ENCODE measurements around the gene ETHE1.

The ETHE1 gene

DNA sequence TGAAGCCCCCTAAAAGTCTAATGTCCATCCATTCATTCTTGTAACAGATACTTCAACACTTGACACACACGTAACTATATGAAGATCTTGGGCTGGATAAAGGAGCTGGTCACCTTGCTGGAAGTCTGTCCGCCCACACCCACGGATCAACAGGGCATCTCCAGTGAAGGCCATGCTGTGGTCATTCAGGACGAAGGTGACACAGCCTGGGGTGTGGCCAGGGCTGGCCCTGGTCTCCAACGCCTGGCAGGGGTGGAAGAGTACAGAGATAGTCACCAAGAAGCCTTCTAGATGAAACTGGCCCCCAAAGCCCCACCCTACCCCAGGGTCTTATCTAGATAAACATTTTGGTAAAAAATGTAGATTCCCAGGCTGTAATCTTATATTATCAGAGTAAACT lies 15.7 kb downstream of the ETHE1 start:
- TF ChIP-seq, protein P1, sequence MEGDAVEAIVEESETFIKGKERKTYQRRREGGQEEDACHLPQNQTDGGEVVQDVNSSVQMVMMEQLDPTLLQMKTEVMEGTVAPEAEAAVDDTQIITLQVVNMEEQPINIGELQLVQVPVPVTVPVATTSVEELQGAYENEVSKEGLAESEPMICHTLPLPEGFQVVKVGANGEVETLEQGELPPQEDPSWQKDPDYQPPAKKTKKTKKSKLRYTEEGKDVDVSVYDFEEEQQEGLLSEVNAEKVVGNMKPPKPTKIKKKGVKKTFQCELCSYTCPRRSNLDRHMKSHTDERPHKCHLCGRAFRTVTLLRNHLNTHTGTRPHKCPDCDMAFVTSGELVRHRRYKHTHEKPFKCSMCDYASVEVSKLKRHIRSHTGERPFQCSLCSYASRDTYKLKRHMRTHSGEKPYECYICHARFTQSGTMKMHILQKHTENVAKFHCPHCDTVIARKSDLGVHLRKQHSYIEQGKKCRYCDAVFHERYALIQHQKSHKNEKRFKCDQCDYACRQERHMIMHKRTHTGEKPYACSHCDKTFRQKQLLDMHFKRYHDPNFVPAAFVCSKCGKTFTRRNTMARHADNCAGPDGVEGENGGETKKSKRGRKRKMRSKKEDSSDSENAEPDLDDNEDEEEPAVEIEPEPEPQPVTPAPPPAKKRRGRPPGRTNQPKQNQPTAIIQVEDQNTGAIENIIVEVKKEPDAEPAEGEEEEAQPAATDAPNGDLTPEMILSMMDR (IDR thresholded peaks at IDR 0.05; ENCODE audit: poor library complexity, severe bottlenecking) = no peak
- ATAC-seq (ENCODE audit: low read depth) (no peak), DNase-seq (ENCODE audit: low spot score) (no peak)
- Histone ChIP-seq H3K4me1 (ENCODE audit: insufficient read depth, poor library complexity, severe bottlenecking) (no peaks in the 10 kb centered on the region), H3K27me3 (ENCODE audit: insufficient read depth, poor library complexity, severe bottlenecking) (no peaks in the 10 kb centered on the region), H3K9me3 (ENCODE audit: severe bottlenecking) (no peaks in the 10 kb centered on the region), H3K4me3 (ENCODE audit: severe bottlenecking) (no peak overlapping the region), H3K36me3 (ENCODE audit: low read depth) (peaks cover 55% of the 10 kb centered on the region), H3K27ac (ENCODE audit: poor library complexity, severe bottlenecking) (no peak overlapping the region)

- Histone ChIP-seq H3K4me1 (ENCODE audit: insufficient read depth, poor library complexity, severe bottlenecking) (no peaks in the 10 kb centered on the region), H3K4me3 (ENCODE audit: severe bottlenecking) (no peak overlapping the region), H3K36me3 (ENCODE audit: low read depth) (peaks cover 56% of the 10 kb centered on the region), H3K9me3 (ENCODE audit: severe bottlenecking) (no peaks in the 10 kb centered on the region), H3K27me3 (ENCODE audit: insufficient read depth, poor library complexity, severe bottlenecking) (no peaks in the 10 kb centered on the region), H3K27ac (ENCODE audit: poor library complexity, severe bottlenecking) (no peak overlapping the region)
- no peak for ATAC-seq (ENCODE audit: low read depth)
- DNase-seq (ENCODE audit: low spot score) = no peak
- TF ChIP-seq, protein P1 (IDR thresholded peaks at IDR 0.05; ENCODE audit: poor library complexity, severe bottlenecking) = no peak
Measured at GRCh38 chr19:43510713-43511112, 16.3 kb downstream of the ETHE1 start.

DNA sequence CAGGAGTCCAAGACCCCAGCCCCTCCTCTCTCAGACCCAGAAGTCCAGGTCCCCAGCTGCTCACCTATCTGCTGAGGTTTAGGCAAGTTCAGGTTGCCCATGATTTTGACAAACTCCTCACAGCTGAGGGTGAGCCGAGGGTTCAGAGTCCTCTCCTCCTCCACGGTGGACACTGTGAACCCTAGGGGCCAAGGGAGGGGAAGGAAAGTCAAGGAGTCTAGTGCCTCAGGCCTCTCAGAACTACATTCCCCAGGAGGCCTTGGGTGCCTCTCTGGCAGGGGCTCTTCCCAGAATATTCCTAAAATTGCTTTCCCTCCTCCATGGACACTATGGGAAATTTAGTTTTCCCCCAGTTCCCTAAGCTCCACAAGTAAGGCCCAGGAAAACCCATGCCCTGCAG lies 19.1 kb downstream of the ETHE1 start:
- Histone ChIP-seq H3K4me3 (ENCODE audit: severe bottlenecking) (no peak overlapping the region), H3K27me3 (ENCODE audit: insufficient read depth, poor library complexity, severe bottlenecking) (no peaks in the 10 kb centered on the region), H3K4me1 (ENCODE audit: insufficient read depth, poor library complexity, severe bottlenecking) (no peaks in the 10 kb centered on the region), H3K36me3 (ENCODE audit: low read depth) (peaks cover 45% of the 10 kb centered on the region), H3K27ac (ENCODE audit: poor library complexity, severe bottlenecking) (no peak overlapping the region), H3K9me3 (ENCODE audit: severe bottlenecking) (no peaks in the 10 kb centered on the region)
- TF ChIP-seq, protein P1 (IDR thresholded peaks at IDR 0.05; ENCODE audit: poor library complexity, severe bottlenecking) = no peak
- no peak for ATAC-seq (ENCODE audit: low read depth)
- DNase-seq (ENCODE audit: low spot score) = no peak

DNA sequence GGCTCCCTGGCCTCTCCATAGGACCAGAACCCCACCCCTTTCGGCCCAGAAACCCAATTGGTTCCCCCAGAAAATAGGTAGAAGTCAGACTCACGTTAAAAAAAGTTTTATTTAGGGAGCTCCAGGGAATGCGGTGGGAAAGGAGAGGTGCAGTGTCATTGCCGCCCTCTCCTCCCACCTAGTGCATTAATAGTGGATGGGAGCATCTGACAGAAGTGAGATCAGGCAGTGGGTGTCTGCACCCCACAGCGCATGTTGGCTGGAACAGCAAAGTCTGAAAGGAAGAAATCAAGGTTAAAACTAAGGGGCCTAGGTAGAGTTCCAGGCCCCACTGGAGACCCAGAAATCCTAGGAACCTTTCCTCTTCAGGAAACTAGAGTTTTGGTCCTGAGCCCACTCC lies 20.4 kb downstream of the ETHE1 start:
- no peak for DNase-seq (ENCODE audit: low spot score)
- TF ChIP-seq, protein P1 (IDR thresholded peaks at IDR 0.05; ENCODE audit: poor library complexity, severe bottlenecking) = no peak
- Histone ChIP-seq H3K36me3 (ENCODE audit: low read depth) (peaks cover 40% of the 10 kb centered on the region), H3K27ac (ENCODE audit: poor library complexity, severe bottlenecking) (no peak overlapping the region), H3K4me1 (ENCODE audit: insufficient read depth, poor library complexity, severe bottlenecking) (no peaks in the 10 kb centered on the region), H3K4me3 (ENCODE audit: severe bottlenecking) (no peak overlapping the region), H3K27me3 (ENCODE audit: insufficient read depth, poor library complexity, severe bottlenecking) (no peaks in the 10 kb centered on the region), H3K9me3 (ENCODE audit: severe bottlenecking) (no peaks in the 10 kb centered on the region)
- ATAC-seq (ENCODE audit: low read depth) = no peak

GRCh38 chr19:43505941-43506340 lies 21.1 kb downstream of the ETHE1 start:
- Histone ChIP-seq H3K9me3 (ENCODE audit: severe bottlenecking) (no peaks in the 10 kb centered on the region), H3K27me3 (ENCODE audit: insufficient read depth, poor library complexity, severe bottlenecking) (no peaks in the 10 kb centered on the region), H3K4me1 (ENCODE audit: insufficient read depth, poor library complexity, severe bottlenecking) (no peaks in the 10 kb centered on the region), H3K4me3 (ENCODE audit: severe bottlenecking) (no peak overlapping the region), H3K27ac (ENCODE audit: poor library complexity, severe bottlenecking) (no peak overlapping the region), H3K36me3 (ENCODE audit: low read depth) (peaks cover 33% of the 10 kb centered on the region)
- TF ChIP-seq, protein P1 (IDR thresholded peaks at IDR 0.05; ENCODE audit: poor library complexity, severe bottlenecking) = no peak
- no peak for ATAC-seq (ENCODE audit: low read depth)
- DNase-seq (ENCODE audit: low spot score) = no peak

Measured in RWPE2 (cell line).